ENCODE data around the gene UPP2.

Gene UPP2

DNA sequence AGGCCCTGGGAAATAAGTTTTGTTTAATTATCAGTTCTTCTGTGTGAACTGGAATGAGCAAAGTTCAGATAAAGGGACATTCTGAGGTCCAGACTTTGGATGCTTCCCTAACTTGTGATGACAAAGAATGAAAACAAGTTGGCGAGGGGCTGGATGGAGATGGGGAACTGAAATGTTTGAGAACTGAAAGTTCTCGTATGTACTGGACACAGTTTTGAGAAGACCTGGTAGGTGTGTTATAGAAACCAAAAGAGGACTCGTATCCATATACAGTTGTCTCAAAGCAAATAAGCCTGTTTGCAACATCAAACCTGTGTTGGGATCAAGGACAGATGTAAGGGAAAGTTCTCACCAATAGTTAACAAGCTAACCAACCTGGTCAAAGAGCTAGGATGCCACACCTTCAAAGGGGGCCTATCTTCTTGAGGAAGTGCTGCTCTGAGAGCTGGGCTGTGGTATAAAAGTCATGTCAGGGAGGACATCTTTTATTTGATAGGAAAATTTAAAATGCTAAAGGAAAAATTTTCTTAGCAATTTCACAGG is at the start of gene UPP2:
TSS of gene UPP2 (plus strand) at position 493 of the 543 bp plus-strand sequence. CDS start 188 bp downstream, outside the sequence.
- no peak for DNase-seq (ENCODE audit: low read depth)

DNA sequence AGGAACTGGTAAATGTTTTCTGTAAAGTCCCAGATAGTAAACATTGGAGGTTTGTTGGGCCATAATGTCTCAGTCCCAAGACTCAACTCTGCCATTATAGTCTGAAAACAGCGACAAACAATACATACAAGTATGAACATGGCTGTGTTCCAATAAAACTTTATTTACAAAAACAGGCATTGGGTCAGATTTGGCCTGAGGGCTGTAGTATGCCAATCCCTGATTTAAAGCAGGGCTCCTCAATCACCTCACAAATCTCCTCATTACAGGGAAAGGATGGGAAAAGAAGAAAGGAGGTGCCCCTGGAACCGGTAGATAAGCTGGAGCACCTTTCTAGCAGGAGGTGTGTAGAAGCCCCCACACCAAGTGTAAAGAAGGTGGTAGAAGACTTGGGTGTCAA is 48.9 kb upstream of the UPP2 start:
- DNase-seq (ENCODE audit: low read depth) = no peak

- no peak for DNase-seq (ENCODE audit: low read depth)
Observed at GRCh38 chr2:158056875-158057274, 44.8 kb upstream of the UPP2 start.

- DNase-seq (ENCODE audit: low read depth) = no peak
Observed at GRCh38 chr2:158060160-158060834, 41.4 kb upstream of the UPP2 start.

DNA sequence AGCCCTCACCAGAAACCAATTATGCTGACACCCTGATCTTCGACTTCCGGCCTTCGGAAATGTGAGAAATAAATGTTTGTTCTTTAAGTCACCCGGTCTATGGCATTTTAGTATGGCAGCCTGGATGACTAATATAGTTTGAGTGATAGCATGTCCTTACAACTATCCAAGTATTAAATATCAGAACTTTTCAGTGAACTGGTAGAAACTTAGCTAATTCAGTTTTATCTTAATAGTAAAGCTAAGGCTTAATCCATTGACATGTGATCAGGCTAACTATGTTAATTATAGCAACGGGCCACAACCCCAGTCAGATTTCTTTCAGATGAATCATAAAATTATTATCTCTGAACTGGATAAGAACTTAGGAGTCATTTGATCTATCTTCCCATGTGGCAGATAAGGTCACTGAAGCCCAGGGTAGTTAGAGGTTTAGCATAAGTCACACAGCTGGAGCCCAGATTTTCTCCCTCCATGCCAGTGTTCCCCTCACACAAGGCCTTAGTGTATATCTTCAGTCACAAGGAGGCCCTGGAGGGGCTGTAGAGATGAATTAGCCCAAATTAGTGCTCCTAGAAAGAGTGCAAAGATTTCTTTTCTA is 40.7 kb upstream of the UPP2 start:
- DNase-seq (ENCODE audit: low read depth) = no peak

DNA sequence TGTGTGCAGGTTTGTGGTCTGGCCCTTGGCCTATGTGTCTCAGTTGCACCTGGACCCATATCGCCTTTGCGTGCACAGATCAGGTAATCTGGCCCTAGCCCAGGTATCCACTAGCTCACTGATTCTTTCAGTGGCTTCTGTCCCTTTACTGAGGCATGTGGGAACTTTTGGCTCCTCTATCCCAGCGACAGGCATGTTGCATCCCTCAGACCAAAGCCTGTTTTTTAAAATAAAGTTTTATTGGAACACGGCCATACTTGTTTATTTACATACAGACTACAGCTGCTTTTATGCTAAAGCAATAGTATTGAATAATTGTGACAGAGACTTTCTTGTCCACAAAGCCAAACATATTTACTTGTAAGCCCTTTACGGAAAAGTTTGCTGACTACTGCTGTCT is 39.9 kb upstream of the UPP2 start:
- no peak for DNase-seq (ENCODE audit: low read depth)

- no peak for DNase-seq (ENCODE audit: low read depth)
Observed at GRCh38 chr2:158066046-158066713, 35.5 kb upstream of the UPP2 start.

DNA sequence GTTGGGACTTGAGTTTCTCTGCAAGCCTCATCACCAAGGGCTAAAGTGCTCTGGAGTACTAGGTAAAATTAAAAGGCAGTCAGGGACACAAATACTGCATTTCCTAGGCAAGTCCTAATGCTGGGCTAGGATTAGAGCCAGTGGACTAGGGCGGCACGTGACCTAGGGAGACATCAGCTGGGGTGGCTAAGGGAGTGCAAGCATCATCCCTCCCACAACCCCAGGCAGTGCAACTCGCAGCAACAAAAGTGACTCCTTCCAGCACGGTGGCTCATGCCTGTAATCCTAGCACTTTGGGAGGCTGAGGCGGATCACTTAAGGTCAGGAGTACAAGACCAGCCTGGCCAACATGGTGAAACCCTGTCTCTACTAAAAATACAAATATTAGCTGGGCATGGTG is 30.7 kb upstream of the UPP2 start:
- DNase-seq (ENCODE audit: low read depth) = no peak

- DNase-seq (ENCODE audit: low read depth) = no peak
Observed at GRCh38 chr2:158072361-158072760, 29.3 kb upstream of the UPP2 start.

DNA sequence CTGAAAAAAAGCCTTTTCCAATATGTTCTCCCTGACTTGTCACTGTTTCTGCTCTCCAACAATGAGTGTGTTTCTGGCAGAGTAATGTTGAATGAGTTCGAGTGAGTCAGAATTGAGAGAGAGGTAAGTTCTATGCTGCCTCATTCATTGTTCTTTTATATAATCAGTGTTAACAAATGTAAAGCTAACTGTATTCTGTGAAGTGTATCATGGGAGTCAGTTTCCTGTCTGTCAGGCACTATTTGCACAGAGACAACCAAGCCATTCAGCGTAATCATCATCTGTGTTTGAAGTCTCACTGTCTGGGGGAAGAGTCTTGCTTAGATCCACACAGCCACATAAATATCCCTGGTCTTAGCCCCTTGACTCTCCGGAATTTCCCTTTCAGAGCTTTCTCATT is 22.0 kb upstream of the UPP2 start:
- DNase-seq (ENCODE audit: low read depth) = no peak

DNA sequence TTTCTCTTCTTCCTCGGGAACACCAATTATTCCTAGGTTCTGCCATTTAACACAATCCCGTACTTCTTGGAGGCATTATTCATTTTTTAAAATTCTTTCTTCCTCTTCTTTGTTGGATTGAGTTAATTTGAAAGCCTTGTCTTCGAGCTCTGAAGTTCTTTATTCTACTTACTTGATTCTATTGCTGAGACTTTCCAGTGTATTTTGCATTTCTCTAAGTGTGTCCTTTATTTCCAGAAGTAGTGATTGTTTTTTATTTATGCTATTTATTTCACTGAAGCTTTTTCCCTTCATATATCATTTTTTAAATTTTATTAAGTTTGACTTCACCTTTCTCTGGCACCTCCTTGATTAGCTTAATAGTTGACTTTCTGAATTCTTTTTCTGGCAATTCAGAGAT is 13.6 kb upstream of the UPP2 start:
- no peak for DNase-seq (ENCODE audit: low read depth)

GRCh38 chr2:158089322-158089721 is 12.4 kb upstream of the UPP2 start:
- no peak for DNase-seq (ENCODE audit: low read depth)

DNA sequence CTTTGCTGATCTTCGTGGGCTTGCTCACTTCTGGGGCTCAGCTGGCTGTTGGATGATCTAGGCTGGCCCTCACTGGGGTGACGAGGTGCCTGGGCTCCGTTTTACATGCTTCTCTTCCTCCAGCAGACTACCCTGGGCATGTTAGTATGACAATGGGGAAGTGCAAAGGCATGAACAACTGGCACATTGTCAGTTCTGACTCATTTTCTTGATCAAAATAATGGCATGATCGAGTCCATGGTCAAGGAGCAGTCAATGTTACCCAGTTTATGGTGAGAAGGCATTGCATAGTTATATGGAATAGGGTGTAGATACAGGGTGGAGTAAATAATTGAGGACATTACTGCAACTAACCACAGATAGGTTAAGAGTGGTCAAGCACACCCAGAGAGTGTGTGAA is 10.0 kb upstream of the UPP2 start:
- no peak for DNase-seq (ENCODE audit: low read depth)

- no peak for DNase-seq (ENCODE audit: low read depth)
Observed at GRCh38 chr2:158094487-158095092, 7.1 kb upstream of the UPP2 start.

DNA sequence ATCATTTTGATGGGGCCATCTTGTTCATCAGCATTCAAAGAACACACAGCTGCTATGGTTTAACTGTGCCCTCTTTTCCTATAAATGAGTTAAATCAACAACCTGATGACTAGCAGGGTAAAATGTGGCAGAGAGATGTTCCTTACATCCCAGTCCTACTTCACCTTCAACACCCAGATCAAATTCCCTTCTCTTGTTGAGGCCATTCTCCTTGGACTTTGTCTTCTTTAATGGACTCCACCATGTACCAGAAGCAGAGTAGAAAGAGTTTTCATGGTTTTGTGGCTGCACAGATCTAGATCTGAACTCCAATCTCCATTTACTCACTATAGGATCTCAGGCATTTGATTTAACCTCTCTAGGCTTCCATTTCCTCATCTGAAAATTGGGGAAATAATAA is 6.4 kb upstream of the UPP2 start:
- no peak for DNase-seq (ENCODE audit: low read depth)

DNA sequence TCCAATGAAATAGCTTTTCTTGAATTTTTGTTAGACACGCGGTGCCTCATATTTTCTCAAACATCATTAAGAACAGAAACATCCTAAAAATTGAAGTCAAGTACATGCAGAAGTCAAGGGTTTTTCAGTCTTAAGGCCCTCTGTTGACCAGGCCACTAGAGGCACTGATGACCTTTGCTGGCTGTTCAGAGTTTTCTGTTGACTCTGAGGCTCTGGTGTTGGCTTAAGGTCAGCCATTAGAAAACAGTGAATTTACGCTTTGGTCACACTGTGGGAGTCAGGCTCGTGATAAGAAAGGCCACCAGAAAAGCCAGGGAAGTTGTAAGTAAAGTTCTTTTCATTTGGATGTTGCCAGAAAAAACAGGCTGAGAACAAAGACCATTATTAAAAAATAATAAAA is 5.8 kb upstream of the UPP2 start:
- no peak for DNase-seq (ENCODE audit: low read depth)

- no peak for DNase-seq (ENCODE audit: low read depth)
Observed at GRCh38 chr2:158097481-158097880, 4.2 kb upstream of the UPP2 start.

DNA sequence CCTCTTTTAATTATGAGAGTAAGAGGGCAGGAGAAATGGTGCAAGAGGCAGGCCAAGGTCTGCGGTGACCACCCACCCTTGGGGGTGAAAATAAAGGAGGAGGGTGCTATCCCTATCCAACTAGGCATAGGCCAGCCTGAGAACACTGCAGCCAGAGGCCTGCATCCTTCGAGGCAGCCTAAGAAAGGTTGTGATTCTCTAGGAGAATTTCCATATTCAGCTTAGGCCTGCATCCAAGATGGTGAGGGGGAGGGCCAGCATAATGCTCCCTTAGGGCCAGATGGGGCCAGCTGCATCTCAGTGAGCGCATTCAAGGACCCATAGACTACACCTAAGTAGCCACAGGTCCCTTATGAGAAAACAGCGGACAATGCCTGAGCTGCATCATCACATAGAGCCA is 3.5 kb upstream of the UPP2 start:
- DNase-seq (ENCODE audit: low read depth) = no peak

DNA sequence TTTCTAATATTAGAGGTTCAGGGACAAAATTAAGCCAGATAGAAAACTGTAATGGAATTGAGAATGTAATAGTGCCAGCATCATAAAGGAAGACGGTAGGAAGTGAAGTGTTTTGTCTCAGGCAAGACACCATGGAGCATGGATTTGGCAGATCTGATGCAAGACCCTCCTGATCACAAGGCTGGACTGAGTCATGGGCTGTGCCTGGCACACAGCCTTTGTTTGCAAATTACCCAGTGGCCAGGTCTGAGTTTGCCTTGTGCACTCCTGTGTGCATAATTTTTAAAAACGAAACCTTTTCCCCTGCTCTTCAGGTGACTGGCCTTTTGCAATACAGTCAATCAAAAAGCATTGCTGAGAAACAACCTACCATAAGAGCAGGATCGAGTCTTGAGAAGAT is 2.0 kb upstream of the UPP2 start:
- no peak for DNase-seq (ENCODE audit: low read depth)

DNA sequence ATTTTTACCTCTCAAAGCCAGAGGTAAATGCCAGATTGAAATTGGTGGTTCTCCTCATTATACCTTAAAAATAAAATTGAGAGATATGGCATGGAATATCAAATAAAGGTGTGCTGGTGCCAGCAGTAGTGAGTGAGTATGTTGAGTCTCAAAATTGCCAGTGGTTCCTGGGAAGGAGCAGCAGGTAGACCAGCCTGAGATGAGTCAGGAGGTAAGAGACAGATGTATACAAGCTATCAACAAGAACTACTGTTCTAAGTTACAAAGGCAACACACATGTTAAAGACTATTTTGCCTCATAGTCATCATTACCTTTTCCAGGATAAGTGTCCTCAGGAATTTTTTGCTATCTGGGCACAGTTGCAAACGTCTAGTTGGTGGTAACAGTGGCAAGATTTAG is 1.3 kb upstream of the UPP2 start:
- no peak for DNase-seq (ENCODE audit: low read depth)

GRCh38 chr2:158102446-158102845 is 770 bp downstream of the UPP2 start:
- DNase-seq (ENCODE audit: low read depth) = no peak

DNA sequence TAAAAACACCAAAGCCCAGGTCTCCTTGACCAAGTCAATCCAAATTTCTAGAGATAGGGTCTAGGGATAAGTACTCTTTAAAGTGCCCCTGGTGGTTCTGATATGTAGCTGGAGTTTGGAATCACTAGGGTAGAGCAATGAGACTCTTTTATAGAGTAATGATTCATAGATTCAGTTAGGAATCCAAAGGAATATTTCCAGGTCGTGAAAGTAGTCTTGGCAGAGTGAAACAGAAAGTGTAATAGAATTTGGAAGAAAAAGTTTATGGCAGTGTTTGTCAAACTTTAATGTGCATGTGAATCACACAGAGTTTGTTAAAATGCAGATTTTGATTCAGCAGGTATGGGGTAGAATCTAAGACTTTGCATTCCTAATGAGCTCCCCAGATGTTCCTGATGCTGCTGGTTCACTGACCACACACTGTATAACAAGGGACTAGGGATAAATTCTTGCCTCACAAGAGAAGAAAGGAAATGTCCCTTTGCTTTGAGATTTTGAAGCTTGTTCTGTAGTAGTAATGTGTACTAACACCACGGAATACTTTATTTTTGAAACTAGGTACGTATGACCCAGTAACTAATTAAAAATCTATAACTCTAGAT is 1.8 kb downstream of the UPP2 start:
- no peak for DNase-seq (ENCODE audit: low read depth)

DNA sequence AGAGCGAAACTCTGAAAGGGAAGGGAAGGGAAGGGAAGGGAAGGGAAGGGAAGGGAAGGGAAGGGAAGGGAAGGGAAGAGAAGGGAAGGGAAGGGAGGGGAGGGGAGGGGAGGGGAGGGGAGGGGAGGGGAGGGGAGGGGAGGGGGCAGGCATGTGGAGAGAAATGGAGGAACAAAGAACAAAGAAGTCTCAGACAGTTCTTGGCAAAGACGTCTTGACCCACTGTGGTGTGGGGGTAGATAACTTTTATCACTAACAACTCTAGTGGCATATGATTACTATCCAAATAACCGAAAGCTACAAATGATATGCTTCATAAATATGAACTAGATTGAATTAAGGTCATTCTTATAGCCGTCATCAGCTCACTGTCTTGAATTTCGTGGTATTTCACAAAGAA is 3.2 kb downstream of the UPP2 start:
- no peak for DNase-seq (ENCODE audit: low read depth)
